ENCODE data around the gene ITCH.
"Not testable (repeated sequence)": the region's sequence is repeated elsewhere in the genome, so short reads cannot be mapped to it uniquely, and the experiment has no call there.

ITCH gene

DNA sequence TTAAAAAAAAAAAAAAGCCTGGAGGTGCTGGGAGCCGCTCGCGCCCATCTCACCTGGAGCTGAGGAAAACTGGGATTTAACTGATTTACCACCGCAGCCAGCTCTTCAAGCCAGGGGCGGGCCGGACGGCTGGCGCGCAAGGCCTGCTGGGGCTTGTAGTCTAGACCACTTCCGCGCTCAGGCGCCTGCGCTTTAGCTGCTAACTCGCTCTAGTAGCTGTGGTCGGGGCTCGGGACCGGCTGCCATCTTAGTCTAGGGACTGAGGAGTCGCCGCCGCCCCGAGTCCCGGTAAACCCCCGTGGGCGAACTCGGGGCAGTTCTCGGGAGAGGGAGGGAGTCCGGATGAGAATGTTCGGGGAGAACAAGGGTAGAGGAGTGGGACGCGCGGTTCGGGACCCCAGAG lies at the start of gene ITCH:
ITCH (plus strand) TSS at position 212 of the 403 bp plus-strand sequence. CDS start 30,539 bp downstream, outside the sequence.
- peak; percentile 95 for DNase-seq

DNA sequence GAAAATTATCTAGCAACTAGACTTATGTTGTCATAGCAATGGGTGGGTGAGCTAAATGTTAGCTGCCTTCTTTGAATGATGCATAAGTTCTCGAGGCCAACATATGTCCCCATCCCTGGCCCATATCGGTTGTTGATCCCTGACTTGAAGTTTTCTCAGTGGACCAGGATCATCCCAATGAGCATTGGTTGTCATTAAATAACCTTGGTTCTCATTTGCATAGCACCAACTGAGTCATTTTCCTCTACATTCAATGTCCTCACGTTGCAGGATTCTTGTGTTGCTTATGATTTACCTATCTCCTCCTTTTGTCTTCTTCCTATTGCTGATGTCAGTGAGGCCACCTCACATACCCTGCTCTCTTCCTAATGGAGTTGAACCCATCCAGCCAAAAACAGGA lies 47.8 kb upstream of the ITCH start:
- DNase-seq: no peak

DNA sequence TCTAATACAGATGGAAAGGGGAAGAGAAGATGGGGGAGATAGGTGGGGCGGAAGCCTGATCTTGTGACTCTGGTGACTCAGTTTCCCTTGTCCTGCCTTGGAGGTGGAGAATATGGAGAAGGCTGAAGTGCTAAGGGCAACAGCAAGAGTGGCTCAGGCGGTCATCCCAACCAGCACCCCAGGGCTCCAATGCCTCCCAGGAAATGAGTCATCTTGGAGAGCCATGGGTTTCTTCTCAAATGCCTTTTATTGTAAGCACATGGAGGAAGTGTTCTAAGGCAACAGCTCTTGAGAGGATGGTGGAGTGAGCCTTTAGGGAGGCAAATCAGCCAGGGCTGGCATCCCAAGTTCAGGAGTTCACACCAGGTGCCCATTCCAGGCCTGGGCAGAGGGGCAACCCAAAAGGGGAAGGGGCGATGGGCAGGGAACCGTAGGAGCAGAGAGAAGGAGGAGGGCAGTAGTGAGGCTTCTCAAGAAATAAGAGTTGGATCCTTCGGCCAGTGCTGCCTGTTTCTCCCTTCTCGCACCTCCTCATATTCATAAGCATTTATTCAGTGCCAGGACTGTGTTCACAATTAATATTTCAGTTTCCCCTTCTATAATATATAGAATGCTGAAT lies 46.8 kb upstream of the ITCH start:
- DNase-seq: no peak

DNA sequence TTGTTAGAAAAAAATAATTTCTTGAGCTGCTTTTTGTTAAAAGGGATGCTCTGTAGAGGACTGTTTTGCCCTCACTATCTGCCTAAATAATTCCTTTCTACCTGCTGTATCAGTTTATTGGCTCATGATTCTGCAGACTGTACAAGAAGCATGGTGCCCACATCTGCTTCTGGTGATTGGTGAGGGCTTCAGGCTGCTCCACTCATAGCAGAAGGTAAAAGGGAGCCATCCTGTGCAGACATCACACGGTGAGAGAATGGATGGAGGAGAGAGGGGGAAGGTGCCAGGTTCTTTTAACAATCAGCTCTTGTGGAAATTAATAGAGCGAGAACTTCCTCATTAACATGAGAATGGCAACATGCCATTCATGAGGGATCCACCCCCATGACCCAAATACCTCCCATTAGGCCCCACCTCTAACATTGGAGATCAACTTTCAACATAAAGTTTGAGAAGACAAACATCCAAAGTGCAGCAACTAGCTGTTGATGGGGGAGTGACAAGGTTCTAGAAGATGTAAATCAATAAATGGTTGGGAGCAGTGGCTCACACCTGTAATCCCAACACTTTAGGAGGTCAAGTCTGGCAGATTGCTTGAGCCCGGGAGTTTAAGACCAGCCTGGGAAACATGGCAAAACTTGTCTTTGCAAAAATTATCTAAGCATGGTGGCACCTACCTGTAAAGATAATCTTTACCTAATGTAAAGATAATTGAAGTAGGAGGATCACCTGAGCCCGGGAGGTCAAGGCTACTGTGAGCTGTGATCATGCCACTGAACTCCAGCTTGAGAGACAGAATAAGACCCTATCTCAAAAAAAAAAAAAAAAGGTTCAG lies 44.2 kb upstream of the ITCH start:
- DNase-seq: no peak

DNA sequence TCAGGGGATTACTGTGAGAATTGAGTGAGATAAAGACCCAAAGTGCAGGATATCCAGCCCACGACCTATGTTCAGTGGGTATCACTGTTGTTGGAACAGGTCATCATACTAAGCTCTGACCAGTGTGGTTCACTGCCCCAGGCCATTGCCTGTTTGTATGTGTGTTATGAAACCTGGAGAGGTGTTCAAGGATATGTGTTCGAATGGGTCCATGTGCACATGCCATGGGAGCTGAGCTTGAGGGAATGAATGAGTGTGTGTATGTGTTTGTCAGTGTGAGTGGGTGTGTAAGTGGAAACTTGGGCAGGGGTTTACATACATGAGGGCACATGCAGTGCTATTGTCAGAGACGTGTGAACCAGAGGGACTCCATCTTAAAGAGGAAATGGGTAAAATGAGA lies 42.2 kb upstream of the ITCH start:
- no peak for DNase-seq

DNA sequence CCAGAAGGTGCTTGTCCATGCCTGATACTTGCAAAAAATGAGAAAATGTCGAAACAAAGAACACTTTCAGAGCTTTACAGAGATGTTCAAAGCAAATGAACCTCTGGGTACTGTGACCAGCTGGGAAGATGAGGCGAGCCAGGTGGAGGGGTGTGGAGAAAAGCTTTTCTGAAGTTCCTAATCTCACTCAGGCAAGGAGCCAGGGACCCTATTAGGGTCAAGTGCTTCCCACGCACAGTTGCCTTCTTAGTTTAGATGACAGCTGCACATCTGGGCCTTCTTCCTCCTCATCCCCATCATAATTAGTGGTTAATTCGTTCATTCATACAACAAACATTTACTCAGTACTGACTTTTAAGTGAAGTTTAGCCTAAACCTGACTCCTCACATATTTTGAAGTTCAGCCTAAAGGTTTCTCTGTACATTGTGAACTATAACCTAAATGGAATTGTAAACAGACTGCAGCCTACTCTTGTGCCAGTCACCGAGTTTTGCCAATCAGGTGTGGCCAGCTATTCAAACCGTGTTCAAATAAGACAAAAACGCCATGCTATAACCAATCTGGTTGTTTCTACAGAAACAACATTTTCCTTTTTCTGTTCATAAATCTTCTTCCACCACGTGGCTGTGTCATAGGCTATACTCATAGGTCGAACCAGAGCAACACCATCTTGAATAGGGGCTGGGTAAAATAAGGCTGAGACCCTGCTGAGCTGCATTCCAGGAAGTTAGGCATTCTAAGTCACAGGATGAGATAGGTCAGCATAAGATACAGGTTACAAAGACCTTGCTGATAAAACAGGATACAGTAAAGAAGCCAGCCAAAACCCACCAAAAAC lies 40.6 kb upstream of the ITCH start:
- DNase-seq: no peak

DNA sequence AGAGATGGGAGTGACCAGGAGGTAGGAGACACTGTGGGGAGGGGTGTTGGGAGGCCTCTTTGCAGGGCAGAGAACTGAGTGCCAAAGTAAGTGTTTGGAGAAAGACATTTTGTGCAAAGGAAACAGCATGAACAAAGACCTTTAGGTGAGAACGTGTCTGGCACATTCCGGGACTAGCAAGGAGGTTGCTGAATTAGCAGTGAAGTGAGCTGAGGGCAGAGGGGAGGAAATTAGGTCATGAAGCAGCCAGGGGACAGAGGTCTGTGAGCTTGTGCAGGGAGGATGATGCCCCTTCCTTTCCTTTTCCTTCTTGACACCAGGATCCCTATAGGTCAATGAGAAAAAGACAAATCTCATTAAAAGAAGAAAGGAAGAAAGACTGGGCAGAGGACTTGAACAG lies 38.5 kb upstream of the ITCH start:
- no peak for DNase-seq

DNA sequence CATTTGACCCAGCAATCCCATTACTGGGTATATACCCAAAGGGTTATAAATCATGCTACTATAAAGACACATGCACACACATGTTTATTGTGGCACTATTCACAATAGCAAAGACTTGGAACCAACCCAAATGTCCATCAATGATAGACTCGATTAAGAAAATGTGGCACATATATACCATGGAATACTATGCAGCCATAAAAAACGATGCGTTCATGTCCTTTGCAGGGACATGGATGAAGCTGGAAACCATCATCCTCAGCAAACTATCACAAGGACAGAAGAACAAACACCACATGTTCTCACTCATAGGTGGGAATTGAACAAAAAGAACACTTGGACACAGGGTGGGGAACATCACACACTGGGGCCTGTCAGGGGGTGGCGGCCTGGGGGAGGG lies 34.9 kb upstream of the ITCH start:
- DNase-seq: not testable (repeated sequence)

DNA sequence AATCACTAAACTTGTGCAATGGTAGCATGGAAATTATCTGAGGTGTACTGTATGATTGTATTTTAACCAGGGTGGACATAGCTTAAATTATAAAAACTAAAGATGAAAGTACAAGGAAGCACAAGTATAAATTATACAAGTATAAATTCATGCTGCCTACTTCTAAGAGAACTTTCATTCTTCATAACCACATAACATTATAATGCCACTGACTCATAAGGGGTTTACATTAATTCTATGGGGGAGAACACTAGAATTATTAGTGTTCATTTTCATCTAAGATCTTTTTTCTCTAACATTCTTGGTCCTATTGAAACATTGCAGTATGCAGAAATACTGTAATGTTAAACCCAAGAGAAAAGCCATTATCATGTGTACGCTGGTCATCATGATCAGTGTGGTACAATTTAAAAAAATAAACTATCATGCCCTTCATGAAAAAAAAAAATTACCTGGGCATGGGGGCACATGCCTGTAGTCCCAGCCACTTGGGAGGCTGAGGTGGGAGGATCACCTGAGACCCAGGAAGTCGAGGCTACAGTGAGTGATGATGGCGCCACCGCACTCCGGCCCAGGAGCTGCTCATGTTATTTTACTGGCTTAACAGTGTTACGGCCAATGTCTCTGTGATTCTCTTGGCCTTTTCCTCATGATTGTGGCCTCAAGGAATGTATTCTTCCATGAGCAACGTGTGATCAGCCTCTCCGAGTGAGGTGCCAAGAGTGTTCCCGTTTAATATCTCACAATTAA lies 34.0 kb upstream of the ITCH start:
- no peak for DNase-seq

DNA sequence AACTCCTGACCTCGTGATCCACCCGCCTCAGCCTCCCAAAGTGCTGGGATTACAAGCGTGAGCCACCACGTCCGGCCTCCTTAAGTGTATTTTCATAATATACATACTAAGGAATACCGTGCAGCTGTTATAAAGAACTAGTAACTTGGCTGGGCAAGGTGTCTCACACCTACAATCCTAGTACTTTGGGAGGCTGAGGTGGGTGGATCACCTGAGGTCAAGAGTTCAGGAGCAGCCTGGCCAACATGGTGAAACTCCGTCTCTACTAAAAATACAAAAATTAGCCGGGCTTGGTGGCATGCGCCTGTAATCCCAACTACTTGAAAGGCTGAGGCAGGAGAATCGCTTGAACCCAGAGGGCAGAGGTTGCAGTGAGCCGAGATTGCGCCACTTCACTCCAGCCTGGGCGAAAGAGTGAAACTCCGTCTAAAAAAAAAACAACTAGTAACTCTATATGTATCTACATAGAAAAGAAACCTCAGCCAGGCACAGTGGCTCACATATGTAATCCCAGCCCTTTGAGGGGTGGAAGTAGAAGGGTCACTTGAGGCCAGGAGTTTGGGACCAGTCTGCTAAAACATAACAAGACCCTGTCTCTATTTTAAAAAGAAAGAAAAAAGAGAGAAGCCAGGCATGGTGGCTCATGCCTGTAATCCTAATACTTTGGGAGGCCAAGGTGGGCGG lies 32.1 kb upstream of the ITCH start:
- not testable (repeated sequence) for DNase-seq

DNA sequence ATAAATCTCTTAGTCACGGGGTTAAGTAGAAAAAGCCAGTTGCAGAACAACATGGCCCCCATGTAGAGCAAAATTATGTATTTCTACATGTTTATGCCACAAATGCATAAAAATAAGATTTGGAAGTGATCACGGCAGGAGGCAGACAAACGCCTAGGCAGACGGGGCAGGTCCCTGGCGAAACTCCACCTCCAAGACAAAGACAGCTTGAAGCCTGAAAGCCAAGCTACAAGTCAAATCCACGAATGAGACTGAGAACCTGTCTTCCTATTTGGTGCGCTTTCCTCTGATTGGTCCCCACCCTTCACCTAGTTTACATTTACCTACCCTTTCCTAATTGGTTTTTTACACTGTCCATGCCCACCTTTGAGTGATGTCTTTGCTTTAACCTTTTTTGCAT lies 31.2 kb upstream of the ITCH start:
- DNase-seq: no peak

DNA sequence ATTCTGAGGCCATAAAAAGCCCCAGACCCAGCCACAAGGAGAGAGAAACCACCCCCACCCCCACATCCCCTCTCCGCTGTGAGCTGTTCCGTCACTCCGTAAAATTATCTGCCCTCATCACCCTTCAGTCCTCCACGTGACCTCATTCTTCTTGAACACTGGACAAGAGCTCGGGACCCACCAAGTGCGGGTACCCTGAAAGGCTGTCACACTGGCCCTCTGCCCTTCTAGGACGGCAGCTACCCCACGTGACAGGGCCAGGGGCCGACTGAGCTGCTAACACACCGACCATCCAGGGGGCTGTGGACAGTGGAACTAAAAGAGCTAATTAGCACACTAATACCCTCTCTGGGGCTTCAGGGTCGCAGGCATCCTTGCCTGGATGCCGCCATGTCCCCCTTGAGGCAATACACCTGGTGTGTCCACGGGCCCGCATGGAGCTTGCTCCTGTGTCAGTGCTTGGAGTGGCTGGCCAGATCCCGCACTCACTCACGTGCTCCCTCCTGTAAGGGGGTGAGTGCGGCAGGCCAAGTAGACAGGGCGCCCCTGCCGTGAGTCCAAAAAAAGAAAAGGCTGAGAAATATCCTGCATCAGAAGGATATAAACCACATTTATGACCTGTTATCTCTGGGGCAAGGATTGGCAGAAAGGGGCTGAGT lies 30.7 kb upstream of the ITCH start:
- no peak for DNase-seq

DNA sequence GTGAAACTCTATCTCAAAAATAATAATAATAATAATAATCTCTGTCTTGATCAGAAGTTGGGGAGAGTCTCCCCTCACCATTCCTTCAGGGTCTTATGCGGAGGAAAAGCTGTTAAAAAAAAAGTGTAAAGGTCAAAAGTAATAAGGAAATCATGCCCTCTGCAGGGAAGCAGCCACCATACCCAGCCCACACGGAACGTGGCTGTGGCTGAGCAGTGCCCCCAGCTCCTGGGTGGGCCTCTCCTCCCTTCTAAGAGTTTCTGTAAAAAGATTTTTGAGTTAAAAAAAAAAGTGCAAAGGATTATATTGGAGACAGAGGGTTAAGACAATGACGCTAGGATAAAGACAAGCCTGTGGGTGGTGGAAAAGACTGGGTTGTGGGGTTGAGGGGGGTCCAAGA lies 29.3 kb upstream of the ITCH start:
- no peak for DNase-seq

DNA sequence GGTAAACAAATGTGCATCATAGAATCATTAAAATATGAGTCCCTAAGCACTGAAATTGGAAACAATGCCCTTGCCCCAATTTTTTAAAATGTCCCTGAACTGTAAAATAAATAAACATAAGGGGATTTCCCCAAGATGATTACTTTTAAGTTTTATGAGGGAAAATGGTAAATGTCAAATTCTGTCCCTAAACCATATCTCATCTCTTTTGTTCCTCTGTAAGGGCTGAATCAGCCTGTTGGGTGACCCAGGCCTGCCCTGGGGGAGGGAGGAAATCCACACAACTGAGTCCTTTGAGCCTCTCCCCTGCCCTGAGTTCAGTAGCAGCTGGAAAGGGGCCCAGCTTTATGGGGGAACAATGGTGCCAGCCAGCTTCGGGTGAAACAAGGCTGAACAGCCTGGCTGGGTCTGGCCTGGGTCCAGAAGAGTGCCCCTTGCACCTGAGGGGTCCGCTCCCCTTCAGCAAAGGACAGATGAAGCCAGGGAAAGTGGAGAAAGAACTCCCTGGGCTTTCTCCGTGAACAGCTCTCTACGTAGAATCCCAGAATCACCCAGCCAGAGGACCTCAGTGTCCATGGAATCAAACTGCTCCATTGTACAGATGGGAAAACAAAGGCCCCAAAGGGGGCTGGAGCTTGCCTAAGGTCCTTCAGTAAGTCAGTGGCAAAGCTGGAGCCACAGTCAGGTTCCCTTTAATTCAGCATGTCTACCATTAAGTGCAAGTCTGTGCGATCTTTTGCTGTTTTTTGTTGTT lies 28.2 kb upstream of the ITCH start:
- no peak for DNase-seq

DNA sequence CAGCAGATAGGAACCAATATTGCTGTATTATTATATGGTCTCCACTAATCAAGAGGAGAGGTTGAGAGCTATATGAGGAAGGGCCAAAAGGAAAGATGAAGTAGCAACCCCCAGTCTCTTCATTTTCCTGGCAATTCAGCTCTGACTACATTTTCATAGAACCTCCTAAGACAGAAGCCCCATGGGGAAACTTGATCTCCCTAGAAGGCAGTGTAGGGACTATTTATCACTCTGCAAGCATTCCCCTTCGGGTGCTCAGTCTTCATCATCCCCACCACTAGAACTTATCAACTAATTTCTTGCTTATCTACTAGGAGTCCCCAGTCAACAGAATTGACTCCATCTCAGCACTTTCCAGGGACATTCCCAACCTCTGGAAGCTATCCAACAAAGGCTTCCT lies 25.5 kb upstream of the ITCH start:
- DNase-seq: no peak

DNA sequence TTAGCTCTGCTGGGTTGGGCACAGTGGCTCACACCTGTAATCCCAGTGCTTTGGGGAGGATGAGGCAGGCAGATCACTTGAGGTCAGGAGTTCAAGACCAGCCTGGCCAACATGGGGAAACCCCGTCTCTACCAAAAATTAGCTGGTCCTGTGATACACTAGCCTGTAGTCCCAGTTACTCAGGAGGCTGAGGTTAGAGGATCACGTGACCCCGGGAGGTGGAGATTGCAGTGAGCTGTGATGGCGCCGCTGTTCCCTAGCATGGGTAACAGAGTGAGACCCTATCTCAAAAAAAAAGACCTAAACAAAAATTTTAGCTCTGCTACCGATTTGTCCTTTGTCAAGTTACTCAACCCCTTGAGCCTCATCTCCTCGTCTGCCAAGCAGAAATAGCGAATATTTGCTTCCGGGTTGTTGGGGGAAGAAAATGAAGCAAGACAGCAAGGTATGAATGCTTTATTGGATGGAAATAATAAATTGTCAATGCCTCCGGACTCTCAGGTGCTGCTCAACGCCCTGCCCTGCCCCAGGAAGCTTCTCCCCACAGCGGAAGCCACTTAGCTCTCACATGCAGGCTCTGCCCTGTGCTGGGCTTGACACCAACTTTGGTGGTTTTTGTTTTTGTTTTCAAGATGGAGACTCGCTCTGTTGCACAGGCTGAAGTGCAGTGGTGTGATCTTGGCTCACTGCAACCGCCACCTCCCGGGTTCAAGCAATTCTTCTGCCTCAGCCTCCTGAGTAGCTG lies 24.9 kb upstream of the ITCH start:
- DNase-seq: no peak

DNA sequence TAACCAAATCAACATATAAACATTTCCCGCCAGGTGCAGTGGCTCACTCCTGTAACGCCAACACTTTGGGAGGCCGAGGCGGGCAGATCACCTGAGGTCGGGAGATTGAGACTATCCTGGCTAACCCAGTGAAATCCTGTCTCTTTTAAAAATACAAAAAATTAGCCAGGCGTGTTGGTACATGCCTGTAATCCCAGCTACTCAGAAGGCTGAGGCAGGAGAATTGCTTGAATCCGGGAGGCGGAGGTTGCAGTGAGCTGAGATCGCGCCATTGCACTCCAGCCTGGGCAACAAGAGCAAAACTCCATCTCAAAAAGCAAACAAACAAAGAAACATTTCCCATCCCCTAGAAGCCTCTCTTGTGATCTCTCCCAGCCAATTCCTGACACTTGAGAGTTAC lies 22.3 kb upstream of the ITCH start:
- not testable (repeated sequence) for DNase-seq

DNA sequence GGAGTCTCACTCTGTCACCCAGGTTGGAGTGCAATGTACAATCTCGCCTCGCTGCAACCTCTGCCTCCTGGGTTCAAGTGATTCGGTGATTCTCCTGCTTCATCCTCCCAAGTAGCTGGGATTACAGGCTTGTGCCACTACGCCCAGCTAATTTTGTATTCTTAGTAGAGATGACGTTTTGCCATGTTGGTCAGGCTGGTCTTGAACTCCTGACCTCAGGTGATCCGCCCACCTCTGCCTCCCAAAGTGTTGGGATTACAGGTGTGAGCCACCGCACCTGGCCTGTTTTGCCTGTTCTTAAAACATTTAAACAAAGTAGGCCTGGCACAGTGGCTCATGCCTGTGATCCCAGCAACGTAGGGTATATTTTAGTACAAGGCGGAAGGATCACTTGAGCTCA lies 21.9 kb upstream of the ITCH start:
- DNase-seq: not testable (repeated sequence)

DNA sequence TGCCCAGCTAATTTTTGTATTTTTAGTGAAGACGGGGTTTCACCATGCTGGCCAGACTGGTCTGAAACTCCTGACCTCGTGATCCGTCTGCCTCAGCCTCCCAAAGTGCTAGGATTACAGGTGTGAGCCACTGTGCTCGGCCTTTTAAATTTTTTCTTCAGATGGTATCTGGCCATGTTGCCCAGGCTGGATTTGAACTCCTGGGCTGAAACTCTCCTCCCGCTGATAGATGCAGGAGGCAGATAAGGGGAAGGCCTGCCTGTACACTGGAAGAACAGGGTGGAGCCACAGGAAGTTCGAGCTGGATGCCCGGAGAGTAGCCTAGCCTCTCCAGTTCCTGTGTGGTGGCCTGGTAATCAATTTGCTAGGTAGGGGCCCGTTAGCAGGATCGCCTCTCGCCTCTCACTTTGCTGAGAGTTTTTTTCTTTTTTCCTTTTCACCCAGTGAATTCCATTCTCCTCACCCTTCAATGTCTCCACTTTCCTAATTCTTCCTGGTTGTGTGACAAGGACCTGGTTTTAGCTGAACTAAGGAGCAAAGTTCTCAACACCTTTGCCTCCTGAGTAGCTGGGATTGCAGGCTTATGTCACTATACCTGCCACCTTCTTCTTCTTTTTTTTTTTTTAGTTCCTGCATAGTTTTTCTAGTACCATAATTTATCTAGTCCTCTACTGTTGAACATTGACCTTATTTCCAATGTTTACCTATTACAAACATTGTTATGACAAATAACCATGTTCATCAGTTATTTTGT lies 19.4 kb upstream of the ITCH start:
- no peak for DNase-seq

Measured in activated CD4-positive, alpha-beta T cell treated with anti-CD3 and anti-CD28 coated beads, Interleukin-2, Interleukin-6, amounts not matched to agents 100 ng/mL and 50 ng/mL, durations not matched to agents 16 hours and 8 hours (primary cell).